Left renal pelvis (tissue), 4 donors: Measurements from ENCODE around the gene ZNF608. TPM values are rescaled to one million over a fixed set of nuclear protein-coding genes. Genes with fewer than 3 reads are reported as not detected.

ENCODE experiments used
- DNase-seq, 4 donors: peaks; one replicate each; pipeline ENCODE4 v3.0.0-alpha.2; 2013; ENCODE audit warnings: low read depth in 4 of 4, low spot score in 3 of 4
- polyA plus RNA-seq, 4 donors: library from polyadenylated mRNA; unstranded; fragments of 120-200 nt; gene quantifications; one replicate each; pipeline ENCODE4 v1.2.1, GENCODE V29; 2013; ENCODE audit not compliant: insufficient read length in 4 of 4

Gene ZNF608
- polyA plus RNA-seq, 4 donors = 36.9 to 71.0 (median 65.1) TPM

DNA sequence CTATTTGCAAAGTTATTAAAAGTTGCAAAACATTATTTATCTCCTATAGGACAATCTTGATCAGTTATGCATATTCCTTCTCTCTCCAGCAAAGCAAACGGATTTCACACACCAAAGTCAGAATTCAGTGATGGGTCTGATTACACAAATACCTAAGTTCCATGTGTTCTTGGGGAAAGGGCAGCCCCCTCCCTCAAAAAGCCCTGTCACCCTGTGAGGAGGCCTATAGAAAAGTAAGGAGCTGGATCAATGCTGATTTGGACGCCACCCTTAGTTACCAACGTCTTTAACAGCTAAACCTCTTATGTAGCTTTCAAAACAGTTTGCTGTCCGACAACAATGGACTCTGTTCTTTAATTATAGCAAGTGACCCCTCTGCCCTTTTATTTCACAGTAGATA is 6.4 kb downstream of the ZNF608 start:
- no peak for DNase-seq

DNA sequence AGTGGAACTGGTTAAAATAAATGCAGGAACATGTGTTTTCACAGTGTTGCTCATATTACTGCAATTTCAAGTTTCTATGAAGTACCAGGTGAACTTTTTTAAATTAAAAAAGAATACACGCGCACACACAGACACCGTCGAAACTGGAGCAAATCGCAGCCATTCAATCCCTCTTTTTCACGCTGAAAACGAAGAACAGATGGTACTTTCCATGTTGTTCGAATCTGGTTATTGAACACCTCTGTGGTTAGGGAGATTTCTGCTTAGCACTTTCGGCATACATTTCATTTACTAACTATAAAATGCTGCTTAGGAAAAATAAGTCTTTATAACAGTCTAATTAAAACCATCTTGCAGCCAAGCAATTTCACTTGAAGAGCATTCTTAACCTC is 6.8 kb downstream of the ZNF608 start:
- DNase-seq = no peak

DNA sequence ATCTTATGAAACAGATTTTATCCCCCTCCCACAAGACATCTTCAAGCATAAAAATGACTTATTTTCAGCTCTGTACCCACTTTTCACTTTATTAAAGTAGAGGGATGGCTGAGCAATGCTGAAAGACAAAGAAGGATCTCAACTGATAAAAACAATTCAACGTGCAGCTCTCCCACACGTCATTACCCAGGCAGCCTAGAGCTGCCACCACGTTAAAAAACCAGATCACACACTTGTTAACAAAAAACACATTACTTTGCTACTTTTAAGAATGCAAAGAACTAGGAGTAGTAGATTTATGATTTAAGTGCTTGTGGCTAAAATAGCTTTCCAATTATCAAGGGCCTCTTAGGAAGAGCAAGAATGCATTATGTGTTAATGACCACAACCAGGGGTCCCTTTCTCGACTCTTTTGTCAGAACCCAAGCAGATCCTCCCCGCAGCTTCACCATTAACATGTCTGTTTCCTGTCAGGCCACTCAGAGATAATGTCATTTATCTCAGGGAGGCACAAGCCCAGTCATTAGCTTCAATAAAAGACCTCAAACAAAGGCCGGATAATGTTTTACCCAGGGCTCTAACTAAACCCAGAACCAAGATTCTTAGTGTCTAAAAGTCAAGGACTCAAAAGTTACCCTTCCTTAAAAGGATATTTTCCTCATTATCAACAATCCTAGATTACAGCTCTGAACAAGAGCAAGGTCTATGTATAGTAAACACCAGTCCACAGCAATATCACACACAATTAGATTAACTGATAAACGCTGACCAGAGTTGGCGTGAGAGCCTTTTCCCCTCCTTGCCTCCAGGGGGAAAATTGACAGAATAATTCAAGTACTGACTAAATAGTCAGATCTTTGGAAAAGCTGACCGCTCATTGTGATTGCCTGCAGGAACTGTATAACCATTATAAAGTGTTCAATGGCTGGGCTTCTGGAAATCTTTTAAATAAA is 7.5 kb downstream of the ZNF608 start:
- DNase-seq = no peak

- no peak for DNase-seq
These were observed 8.8 kb downstream of the ZNF608 start for GRCh38 chr5:124737651-124738050.

GRCh38 chr5:124736805-124737188 is 9.6 kb downstream of the ZNF608 start:
- no peak for DNase-seq

- no peak for DNase-seq
These were observed 10.2 kb downstream of the ZNF608 start for GRCh38 chr5:124736082-124736804.

- no peak for DNase-seq
These were observed 11.1 kb downstream of the ZNF608 start for GRCh38 chr5:124735169-124735858.

- DNase-seq = no peak
These were observed 11.8 kb downstream of the ZNF608 start for GRCh38 chr5:124734574-124735168.

DNA sequence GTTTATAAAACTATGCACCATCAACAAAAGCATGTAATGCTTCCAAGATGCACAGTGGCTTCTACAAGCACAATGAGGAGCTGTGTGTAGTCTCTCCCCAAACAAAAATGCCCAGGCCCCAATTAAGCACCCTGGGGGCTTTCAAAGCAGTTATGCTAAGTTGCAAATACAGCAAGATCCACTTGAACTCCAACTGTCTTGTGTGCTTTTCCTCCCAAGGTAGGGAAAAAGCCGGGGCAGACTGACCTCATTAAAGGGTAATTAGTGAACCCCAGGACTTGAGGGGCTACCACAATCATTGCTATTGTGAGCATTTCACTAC is 13.1 kb downstream of the ZNF608 start:
- no peak for DNase-seq

- DNase-seq = no peak
These were observed 13.8 kb downstream of the ZNF608 start for GRCh38 chr5:124732428-124733328.

DNA sequence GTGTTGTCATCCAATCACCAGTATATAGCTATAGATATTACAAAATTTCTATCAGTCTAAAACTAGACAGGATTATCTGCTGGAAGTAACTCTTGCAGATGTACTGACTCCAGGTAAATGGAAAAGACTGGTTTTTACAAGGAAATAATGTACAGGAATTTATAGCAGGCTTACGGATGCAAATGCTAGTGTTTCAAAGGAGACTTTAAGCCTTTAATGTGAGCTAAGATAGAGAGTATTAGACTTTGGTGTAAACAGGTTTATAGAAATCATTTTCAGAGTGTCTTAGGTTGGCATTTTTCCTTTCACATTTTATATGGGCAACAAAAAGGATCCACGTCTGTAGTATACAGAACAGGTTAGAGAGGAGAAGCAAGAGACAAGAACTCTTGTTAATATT is 16.1 kb downstream of the ZNF608 start:
- DNase-seq = no peak

- no peak for DNase-seq
These were observed 16.6 kb downstream of the ZNF608 start for GRCh38 chr5:124729720-124730359.

- DNase-seq = no peak
These were observed 17.5 kb downstream of the ZNF608 start for GRCh38 chr5:124728968-124729332.

DNA sequence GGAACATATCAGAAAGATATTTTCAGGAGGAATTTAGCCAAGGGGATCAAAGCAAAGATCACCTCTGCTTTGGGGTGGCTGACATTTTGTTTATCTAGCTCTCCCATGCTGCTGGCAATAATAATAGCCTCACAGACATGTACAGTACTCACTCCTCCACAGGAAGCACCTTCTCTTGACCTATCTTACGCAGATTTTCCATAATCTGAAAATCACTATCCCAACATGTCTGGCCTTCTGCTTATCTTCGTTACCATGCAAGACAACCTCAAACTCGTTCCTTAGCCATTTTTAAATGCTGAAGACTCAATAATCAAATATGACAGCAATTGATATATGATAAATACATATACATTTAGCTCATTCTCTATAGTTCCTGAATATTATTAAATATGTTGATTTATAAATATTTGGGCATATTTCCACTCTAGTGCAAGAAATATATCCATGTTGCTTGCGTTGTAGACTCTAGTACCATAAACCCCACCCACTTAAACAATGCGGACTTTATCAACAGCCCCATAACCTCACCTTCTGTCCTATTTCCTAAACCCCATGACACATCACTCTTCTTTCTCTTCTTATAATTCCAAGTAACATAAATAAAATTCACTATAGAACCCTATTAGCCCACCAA is 18.0 kb downstream of the ZNF608 start:
- no peak for DNase-seq

GRCh38 chr5:124726631-124727362 is 19.6 kb downstream of the ZNF608 start:
- DNase-seq = no peak

- no peak for DNase-seq
These were observed 20.7 kb downstream of the ZNF608 start for GRCh38 chr5:124725622-124726258.

DNA sequence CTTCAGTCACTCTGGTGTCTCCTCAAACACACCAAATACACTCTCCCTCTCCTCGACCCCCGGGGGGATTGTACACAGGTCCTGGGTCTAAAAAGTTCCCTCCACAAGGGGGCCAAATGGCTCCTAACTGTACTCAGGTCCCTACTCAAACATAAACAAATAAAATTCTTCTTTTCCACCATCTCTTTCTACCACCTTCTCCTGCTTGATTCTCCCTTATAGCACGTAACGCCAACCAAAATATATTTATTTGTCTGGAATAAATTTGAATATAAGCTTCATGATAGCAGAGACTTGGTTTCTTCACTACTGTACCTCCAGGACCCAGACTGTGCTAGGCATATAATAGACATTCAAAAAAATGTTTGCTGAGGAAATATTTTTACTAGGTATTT is 21.4 kb downstream of the ZNF608 start:
- DNase-seq = no peak
